Measurements from ENCODE around the gene SLC37A4.
"Not testable (repeated sequence)": the region's sequence is repeated elsewhere in the genome, so short reads cannot be mapped to it uniquely, and the experiment has no call there.

SLC37A4 gene

DNA sequence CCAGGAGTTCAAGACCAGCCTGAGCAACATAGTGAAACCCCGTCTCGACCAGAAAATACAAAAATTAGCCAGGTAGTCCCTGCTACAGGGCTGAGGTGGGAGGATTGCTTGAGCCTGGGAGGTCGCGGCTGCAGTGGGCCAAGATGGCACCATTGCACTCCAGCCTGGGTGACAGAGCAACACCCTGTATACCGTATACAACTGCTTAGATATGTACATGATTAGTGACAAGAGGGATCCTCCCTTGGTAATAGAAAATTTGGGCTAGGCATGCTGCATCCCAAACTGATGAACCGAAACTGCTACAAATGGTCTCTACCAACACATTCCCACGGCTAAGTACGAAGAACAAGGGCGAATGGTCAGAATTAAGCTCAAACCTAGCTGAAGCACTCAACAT, 12.2 kb upstream of the SLC37A4 start:
- in situ Hi-C loops (cut with MboI; ENCODE audit: low sequenced_read_pairs), result no loop called here

DNA sequence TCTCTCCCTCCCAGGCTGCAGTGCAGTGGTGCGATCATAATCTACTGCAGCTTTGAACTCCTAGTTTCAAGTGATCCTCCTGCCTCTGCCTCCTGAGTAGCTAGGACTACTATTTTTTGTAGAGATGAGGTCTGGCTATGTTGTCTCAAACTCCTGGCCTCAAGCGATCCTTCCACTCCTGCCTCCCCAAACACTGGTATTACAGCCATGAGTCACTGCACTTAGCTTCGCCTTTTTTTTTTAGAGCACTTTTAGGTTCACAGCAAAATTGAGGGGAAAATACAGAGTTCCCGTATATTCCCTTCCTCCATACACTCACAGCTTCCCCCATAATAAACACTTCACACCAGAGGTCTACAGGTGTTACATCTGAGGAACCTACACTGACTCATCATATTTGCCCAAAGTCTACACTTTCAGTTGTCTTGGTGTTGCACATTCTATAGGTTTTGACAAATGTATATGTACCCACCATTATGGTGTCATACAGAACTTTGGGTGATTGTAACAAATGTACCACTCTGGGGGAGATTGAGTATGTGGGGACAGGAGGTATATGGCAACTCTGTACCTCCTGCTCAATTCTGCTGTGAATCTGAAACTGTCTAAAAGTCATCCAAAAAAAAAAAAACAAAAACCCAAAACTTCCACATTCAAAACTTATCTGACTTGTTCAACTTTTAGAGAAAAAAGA, 11.3 kb upstream of the SLC37A4 start:
- in situ Hi-C loops (cut with MboI; ENCODE audit: low sequenced_read_pairs), result no loop called here

DNA sequence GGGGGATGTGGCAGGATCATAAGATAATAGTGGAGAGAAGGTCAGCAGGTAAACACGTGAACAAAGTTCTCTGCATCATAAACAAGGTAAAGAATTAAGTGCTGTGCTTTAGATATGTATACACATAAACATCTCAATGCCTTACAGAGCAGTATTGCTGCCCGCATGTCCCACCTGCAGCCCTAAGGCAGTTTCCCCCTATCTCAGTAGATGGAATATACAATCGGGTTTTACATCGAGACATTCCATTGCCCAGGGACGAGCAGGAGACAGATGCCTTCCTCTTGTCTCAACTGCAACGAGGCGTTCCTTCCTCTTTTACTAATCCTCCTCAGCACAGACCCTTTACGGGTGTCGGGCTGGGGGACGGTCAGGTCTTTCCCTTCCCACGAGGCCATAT, 8.8 kb upstream of the SLC37A4 start:
- in situ Hi-C loops (cut with MboI; ENCODE audit: low sequenced_read_pairs), result not testable (repeated sequence)

DNA sequence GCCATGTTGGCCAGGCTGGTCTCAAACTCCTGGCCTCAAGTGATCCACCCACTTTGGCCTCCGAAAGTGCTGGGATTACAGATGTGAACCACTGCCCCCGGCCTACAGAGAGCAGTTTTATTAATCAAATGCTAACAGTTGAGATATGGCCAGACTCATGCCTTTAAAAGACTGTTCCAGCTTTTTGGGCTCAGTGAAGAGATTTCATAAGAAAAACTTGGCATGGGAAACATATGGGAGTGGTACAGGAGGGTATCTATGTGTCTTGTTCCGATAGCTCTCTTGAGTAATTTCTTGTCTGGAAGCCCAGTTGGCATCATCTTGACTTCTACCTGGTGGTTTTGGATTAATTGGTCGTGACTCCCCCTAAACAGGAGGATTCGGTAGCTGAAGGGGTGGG, 8.2 kb upstream of the SLC37A4 start:
- in situ Hi-C loops (cut with MboI; ENCODE audit: low sequenced_read_pairs), result no loop called here

DNA sequence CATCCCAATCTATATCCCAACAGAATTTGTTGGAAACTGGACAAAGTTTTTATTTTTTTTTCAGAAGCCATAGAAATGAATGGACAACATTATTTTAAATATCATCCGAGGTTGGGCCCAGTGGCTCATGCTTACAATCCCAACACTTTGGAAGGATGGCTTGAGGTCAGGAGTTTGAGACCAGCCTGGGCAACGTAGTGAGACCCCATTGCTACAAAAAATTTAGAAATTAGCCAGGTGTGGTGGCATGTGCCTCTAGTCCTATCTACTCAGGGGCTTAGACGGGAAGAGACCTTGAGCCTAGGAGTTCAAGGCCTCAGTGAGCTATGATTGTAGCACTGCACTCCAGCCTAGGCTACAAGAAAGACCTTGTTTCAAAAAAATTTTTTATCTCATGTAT, 4.1 kb upstream of the SLC37A4 start:
- in situ Hi-C loops (cut with MboI; ENCODE audit: low sequenced_read_pairs), result no loop called here

DNA sequence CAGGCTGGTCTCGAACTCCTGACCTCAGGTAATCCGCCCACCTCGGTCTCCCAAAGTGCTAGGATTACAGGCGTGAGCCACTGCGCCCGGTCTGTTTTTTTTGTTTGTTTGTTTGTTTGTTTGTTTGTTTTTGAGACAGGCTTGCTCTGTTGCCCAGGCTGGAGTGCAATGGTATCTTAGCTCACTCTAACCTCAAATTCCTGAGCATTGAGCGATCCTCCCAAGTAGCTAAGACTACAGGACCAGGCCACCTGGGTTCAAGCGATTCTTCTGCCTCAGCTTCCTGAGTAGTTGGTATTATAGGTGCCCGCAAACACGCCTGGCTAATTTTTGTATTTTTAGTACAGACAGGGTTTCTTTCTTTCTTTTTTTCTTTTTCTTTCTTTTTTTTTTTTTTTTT, 2.7 kb upstream of the SLC37A4 start:
- in situ Hi-C loops (cut with MboI; ENCODE audit: low sequenced_read_pairs), result not testable (repeated sequence)

DNA sequence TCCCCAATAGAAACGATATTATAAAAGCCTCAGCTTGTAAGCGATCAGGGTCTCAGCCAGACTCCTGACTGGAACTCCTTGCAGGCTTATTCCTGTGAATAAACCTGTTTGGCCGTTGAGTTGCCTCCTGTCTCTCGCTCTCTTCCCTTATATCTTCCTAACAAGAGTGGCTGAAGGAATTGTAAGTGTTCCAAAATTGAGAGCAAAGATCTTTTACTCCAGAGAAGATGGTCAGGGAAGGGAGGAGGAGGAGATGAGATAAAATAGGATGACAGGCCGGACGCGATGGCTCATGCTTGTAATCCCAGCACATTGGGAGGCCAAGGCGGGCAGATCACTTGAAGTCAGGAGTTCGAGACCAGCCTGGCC, 1.2 kb upstream of the SLC37A4 start:
- in situ Hi-C loops (cut with MboI; ENCODE audit: low sequenced_read_pairs), result no loop called here

DNA sequence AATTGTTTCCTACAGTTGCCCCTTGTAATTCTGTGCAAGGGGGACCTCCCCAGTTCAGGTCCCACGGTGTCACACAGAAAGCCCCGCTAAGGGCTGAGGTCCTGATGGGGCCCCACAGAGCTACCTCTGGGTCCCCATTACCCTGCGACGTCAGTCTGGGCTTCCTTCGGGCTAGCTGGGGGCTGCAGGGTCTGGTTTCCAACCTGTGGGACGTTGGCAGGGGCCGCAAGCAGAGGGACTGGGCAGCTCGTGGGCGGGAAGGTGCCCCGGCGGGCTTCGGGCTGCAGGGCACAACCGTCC, 698 bp downstream of the SLC37A4 start:
- in situ Hi-C loops (cut with MboI; ENCODE audit: low sequenced_read_pairs), result no loop called here

DNA sequence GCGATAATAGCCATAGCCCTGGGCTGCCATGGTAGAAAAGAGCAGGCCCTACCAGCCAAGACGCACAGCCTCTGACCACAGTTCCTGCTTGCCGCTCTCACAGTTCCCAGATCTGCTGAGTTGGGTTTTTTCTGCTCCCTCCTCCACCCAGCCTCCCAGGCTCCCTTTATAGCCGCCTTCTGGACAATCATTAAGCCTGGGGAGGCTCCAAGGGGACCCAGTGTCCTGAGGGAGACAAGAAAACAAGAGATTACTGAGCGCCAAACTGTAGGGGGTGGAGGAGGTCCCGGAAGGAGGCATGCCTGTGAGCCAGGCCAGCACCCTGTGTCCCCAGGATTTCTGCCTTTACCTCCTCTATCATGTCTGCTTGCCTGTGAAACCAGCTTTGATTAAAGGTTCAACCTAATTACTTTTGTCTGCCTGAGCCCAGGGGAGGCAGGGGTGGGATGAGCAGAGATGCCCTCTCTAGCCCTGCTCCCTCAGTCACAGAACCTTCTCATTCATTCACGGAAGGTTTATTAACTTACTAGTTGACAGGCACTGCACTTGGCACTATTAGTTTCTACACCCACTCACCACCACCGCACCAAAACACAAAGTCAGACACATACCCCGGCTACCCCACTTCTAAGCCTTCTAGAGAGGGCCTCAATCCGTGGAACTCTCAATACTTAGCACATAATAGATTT, 1.2 kb downstream of the SLC37A4 start:
- in situ Hi-C loops (cut with MboI; ENCODE audit: low sequenced_read_pairs), result no loop called here

DNA sequence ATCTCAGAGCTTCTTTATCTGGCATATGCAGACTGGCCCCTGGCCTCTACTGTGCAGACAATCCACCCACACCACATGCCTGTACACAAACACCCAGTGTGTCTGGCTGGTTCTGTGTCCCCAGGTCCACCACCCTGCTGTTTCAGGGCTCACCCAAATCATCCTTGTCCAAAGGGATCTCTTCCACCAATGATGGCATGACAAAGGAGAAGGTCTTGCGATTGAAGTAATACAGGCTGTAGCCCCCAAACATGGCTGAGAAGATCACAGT, 1.7 kb downstream of the SLC37A4 start:
- in situ Hi-C loops (cut with MboI; ENCODE audit: low sequenced_read_pairs), result no loop called here

DNA sequence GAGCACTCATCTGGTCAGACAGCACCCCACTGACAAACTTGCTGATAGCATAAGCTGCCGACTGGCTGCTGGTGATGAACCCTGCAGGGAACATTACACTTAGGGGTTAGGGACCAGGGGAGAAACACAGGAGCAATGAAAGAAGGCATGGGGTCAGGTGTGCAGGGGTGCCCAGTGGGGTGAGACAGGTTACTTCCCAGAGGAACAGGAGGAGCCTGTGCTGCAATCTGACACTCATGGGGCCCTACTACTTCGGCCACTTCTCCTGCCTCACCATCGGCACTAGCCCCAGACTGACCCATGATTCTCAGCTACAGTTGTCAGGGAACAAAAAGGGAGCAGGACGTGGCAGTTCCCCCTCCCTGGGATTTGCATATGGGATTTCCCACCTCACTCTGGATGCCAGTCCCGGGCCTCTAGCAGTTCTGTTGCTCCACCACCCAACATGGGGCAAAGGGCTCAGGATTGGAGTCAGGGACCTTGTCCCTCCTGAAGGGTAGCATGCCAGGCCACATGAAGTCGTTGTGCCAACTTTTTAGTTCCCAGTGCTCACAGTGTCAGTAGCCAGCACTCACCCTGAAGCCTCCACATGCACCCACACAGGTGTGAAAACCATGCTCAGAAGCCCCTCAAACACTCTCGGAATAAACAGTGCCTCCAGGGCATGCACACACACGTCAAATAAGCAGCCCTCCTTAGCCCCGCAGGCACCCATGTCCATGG, 2.2 kb downstream of the SLC37A4 start:
- in situ Hi-C loops (cut with MboI; ENCODE audit: low sequenced_read_pairs), result no loop called here

DNA sequence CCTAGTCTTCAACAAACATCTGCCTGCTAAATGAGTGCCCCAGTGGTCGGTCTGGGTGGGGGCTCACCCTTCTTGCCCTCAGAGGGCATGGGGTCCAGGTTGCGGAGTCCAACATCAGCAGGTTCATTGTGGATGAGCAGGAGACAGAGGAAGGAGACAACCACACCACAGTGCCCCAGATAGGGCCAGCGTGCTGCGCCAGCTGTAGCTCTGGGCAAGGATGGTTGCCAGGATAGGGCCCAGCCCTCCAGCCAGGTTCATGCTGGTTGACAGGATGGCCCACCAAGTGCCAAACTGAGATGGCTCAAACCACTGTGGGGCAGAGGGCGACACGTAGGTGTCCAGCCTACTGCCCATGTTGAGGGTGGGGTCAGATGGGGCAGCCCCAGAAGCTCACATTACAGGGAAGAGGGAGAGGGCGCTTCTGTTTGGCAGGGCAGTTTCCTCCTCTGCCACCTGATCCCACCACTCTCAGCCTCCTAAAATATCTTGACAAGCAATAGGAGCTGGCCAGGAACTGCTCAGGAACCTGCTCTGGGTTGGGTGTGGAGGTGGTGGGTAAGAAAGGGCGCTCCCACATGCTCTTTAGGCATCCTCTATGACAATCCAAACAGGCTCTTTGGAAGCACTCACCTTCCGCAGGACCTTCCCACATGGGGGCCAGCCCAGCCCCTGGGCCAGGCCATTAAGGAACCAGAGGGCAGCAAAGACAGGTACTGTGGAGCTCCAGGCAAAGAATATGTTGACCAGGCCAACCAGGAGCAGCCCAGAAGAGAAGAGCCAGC, 2.9 kb downstream of the SLC37A4 start:
- in situ Hi-C loops (cut with MboI; ENCODE audit: low sequenced_read_pairs), result no loop called here

DNA sequence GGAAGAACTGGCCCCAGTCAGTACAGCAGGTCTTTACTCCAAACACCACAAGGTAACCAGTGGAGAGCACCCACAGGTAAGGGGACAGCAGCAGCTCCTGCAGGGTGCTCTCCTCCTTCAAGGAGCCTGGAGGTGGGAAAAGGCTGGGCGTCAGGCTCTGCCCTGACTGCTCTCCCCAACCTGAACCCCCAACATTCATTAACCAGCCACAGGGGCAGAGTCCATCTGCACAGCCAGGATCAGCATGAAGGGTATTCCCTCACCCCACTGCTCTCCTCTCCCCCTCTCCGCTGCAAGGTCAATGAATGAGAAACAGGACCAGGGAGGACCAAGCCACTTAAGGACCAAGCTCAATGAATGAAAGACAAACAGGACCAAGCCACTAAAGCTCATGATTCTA, 3.7 kb downstream of the SLC37A4 start:
- in situ Hi-C loops (cut with MboI; ENCODE audit: low sequenced_read_pairs), result no loop called here

DNA sequence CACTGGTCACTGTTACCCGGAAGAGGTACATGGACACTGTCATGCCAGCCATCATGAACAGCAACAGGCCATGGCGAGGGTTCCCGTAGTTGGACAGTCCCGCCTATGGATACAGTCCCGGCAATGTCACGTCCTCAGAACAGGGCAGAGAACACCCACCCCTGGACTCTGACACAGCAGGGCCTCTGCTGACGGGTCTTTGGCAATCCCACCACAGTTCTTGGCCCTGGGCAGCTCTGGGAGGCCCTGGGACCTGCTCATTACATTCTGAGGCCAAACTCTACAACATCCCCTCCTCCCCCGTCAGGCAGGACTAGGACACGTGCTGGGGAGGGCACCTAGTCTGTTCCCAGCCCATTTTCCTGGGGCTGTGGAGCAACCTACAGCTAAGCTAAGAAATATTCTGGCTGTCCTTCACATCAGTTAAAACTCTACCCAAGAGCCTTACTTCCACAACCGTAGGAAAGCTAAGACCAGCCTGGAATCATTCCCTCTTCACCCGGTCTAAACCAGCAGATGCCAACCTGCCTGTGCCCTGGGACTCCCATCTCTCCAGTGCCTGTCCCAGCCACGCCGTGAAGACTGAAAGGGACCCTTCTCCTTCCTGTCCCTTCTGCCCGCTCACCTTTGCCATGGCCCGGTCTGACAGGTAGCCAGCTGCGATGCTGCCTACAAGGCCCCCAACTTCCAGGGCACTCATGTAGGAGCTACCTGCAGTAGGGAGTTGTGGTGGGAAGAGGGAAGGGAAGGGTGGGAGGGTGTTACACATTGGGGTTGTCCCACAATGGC, 4.5 kb downstream of the SLC37A4 start:
- in situ Hi-C loops (cut with MboI; ENCODE audit: low sequenced_read_pairs), result no loop called here

DNA sequence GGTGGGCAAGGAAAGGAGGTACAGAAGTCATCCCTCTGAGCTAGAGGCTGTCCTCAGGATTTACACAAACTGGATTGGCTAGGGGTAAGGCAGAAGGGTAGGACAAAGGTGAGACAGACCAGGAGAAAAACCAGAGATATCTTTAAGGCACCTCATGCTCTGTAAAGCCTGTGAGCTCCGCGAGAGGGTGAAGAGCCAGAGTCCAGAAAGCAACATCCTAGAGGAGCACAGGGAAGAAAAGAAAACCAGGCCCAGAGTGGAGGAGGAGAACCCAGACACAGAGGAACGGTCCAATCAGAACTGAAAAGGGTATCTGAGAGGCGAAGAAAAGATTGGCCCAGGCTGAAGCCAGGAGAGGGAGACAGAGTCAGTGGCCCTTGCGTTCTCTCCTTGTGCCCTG, 5.1 kb downstream of the SLC37A4 start:
- in situ Hi-C loops (cut with MboI; ENCODE audit: low sequenced_read_pairs), result no loop called here

DNA sequence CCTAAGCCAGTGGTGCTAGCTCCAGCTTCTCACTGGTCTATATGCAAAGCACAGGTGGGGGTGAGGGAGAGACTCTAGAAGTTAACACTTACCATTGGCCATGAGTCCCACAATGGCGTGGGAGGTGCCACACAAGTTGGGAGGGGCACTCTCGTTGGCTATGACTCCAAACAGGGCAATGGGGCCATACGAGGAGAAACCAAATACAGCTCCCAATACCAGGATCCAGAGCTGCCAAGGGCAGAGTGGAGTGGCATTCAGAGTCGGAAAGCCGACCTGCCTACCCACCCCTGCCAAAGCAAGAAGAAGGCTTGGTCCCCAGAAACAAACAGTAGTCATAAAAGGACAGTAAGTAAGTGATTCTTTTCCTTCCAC, 5.6 kb downstream of the SLC37A4 start:
- in situ Hi-C loops (cut with MboI; ENCODE audit: low sequenced_read_pairs), result no loop called here

DNA sequence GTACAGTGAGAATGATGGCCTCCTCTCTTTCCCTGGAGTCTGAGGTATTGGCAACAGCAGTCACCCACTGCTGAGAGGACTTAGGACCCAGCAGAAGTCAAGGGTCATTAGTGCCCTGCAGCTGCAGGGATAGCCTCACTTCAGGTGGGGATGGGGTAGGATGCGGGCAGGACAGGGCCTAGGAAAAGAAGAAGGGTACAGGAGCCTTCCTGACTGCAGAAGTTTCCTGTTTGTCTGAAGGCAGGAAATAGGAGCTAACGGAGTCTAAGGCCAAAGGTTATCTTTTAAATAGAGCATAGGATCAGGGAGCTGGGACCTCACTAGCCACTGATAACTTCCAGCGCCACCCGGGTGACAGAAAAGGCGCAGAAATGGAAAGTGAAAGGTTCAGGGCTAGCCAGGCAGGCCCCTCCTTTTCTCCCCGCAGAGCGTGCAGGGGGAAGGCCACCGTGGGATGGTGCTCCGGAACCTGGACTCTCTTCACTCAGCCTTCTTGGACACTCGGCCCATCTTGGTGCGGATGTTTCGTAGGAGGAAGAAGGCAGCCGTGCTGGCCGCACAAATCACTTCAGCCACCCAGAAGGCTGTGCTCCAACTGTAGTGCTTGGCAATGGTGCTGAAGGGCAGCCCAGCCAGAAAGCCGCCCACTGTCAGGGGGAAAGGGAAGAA, 6.1 kb downstream of the SLC37A4 start:
- in situ Hi-C loops (cut with MboI; ENCODE audit: low sequenced_read_pairs), result no loop called here

DNA sequence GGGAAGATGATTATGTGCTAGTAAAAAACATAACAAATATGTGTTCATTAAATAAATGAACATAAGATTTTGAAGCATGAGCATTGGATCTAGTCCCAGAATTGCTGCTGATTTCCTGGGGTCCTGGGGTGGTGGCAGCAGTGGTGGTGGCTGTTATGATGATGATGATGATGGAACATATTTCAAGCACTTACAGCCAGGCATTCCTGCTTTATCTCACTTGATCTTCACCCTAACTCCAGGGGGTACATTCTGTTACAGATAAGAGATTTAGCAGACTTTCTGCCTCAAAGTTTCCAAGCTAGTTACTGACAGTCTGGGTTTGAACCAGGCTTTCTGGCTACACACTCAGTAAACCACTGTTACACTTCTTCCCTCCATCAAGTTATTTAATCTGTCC, 6.9 kb downstream of the SLC37A4 start:
- in situ Hi-C loops (cut with MboI; ENCODE audit: low sequenced_read_pairs), result no loop called here

DNA sequence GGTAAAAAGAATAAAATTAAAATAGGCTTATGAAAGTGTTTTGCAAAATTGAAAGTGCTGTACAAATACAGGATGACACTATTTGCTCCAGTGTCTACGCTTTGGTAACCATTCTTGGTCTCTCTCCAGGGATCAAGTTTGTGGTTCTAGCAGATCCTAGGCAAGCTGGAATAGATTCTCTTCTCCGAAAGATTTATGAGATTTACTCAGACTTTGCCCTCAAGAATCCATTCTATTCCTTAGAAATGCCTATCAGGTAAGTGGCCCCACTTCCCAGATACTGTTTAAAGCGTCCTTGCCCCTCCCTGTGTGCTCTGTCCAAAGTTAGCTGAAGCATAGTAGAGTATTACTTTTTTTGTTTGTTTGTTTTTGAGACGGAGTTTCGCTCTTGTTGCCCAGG, 9.0 kb downstream of the SLC37A4 start:
- in situ Hi-C loops (cut with MboI; ENCODE audit: low sequenced_read_pairs), result no loop called here

DNA sequence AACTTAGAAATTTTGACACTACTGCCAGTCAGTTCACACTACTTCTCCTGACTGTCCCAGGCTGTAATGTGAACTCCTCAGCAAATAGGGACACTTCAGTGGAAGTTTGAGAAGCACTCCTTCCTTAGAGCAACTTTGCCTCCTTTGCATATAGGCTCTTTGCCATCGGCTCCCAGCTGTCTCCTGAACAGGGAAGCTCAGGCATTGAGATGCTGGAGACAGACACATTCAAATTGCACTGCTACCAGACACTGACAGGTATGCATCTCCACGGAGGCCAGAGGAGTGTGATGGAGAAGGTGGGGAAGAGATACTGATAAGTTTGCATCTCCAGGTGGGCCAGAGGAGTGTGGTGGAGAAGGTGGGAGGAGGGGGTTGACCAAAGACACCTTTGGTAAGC, 10.7 kb downstream of the SLC37A4 start:
- in situ Hi-C loops (cut with MboI; ENCODE audit: low sequenced_read_pairs), result no loop called here
